SK-N-SH (cell line): ENCODE data around the gene KRTAP5-4. TPM values are rescaled to one million over a fixed set of nuclear protein-coding genes. Genes with fewer than 3 reads are reported as not detected.

Experiments
- CTCF ChIA-PET: fragments of 300-600, 350-600 bp; formaldehyde crosslinking; extraction: SDS; loops from one replicate; lab custom pipeline; 2021; lab: Yijun Ruan, JAX
- POLR2A ChIA-PET: fragments of 350-600 bp; sonication (Branson Sonifier 250); formaldehyde crosslinking; extraction: SDS; loops from one replicate; lab custom pipeline; 2020; ENCODE audit warnings: antibody characterized with exemption, inconsistent platforms; lab: Yijun Ruan, JAX
- DNase-seq: peaks from one replicate; pipeline ENCODE4 v3.0.0; 2012
- H2AFZ ChIP-seq: fragments of 200-600 bp; sonication (generic); 2 replicates; pipeline ENCODE4 v1.8.1; 2016; ENCODE audit warnings: antibody characterized with exemption, mild to moderate bottlenecking, low read depth
- H3F3A ChIP-seq: fragments of 200-600 bp; sonication (generic); replicated peaks from 2 replicates; pipeline ENCODE3; 2016; ENCODE audit warnings: antibody characterized with exemption, mild to moderate bottlenecking; ENCODE audit not compliant: insufficient read depth
- H3K27ac ChIP-seq, 2 experiments: fragments of 200-500 bp in 1 of 2; fragments of 200-600 bp in 1 of 2; sonication (Bioruptor generic) in 1 of 2; sonication (generic), shearing (Covaris generic) in 1 of 2; 2 replicates each; pipeline versions ENCODE4 v1.5.1 to v1.6.1; 2014 to 2016; ENCODE audit warnings: low read depth in 2 of 2, inconsistent platforms in 1 of 2, low read length in 1 of 2, mild to moderate bottlenecking in 1 of 2, mixed read lengths in 1 of 2
- H3K27me3 ChIP-seq: fragments of 200-600 bp; sonication (generic), shearing (Covaris generic); 2 replicates; pipeline ENCODE4 v1.6.1; 2016; ENCODE audit warnings: mixed run types; ENCODE audit not compliant: insufficient read depth
- H3K36me3 ChIP-seq, 2 experiments: fragments of 200-500 bp in 1 of 2; fragments of 200-600 bp in 1 of 2; sonication (Bioruptor generic) in 1 of 2; sonication (generic) in 1 of 2; replicated peaks in 1 of 2; 2 replicates each; pipeline versions ENCODE3 to v1.5.1; 2014 to 2016; ENCODE audit warnings: low read length in 1 of 2, mild to moderate bottlenecking in 1 of 2; ENCODE audit not compliant: insufficient read depth in 2 of 2, control insufficient read depth in 1 of 2
- H3K4me1 ChIP-seq, 2 experiments: fragments of 200-500 bp in 1 of 2; fragments of 200-600 bp in 1 of 2; sonication (Bioruptor generic) in 1 of 2; sonication (generic), shearing (Covaris generic) in 1 of 2; 2 replicates each; pipeline versions ENCODE4 v1.5.1 to v1.6.1; 2014 to 2016; ENCODE audit warnings: low read depth in 1 of 2, low read length in 1 of 2, mixed run types in 1 of 2; ENCODE audit not compliant: insufficient read depth in 2 of 2, control insufficient read depth in 1 of 2
- H3K4me2 ChIP-seq: fragments of 200-600 bp; sonication (generic), shearing (Covaris generic); 2 replicates; pipeline ENCODE4 v1.6.1; 2017; ENCODE audit warnings: mixed run types
- H3K4me3 ChIP-seq, 2 experiments: fragments of 200-500 bp in 1 of 2; fragments of 200-600 bp in 1 of 2; sonication (Bioruptor generic) in 1 of 2; sonication (generic), shearing (Covaris generic) in 1 of 2; 2 replicates each; pipeline versions ENCODE4 v1.5.1 to v1.8.1; 2014 to 2016; ENCODE audit warnings: low read depth in 2 of 2, inconsistent platforms in 1 of 2, low read length in 1 of 2, mild to moderate bottlenecking in 1 of 2, mixed read lengths in 1 of 2, moderate library complexity in 1 of 2
- H3K79me2 ChIP-seq: fragments of 200-600 bp; sonication (generic); 2 replicates; pipeline ENCODE4 v1.8.1; 2017; ENCODE audit warnings: mild to moderate bottlenecking; ENCODE audit not compliant: insufficient read depth
- H3K9ac ChIP-seq: fragments of 200-600 bp; sonication (generic); 2 replicates; pipeline ENCODE4 v1.6.1; 2017; ENCODE audit warnings: mixed run types
- H3K9me2 ChIP-seq: fragments of 200-600 bp; sonication (generic); 2 replicates; pipeline ENCODE4 v1.6.1; 2017; ENCODE audit warnings: mixed run types
- H3K9me3 ChIP-seq: fragments of 200-600 bp; sonication (generic); 2 replicates; pipeline ENCODE4 v1.6.1; 2017; ENCODE audit warnings: mixed run types, mild to moderate bottlenecking, moderate library complexity
- H4K20me1 ChIP-seq: fragments of 200-600 bp; sonication (generic); 2 replicates; pipeline ENCODE4 v1.6.1; 2017; ENCODE audit warnings: mild to moderate bottlenecking, mixed run types; ENCODE audit not compliant: insufficient read depth
- CTCF ChIP-seq: fragments of 200-600 bp; sonication (generic); IDR thresholded peaks from 2 replicates; pipeline ENCODE4 v1.6.1; 2017; ENCODE audit warnings: antibody characterized with exemption, mild to moderate bottlenecking, moderate library complexity
- FOXJ3 ChIP-seq: sonication (generic); formaldehyde crosslinking; IDR thresholded peaks from 2 replicates; pipeline ENCODE4 v1.5.1; 2020; ENCODE audit warnings: mild to moderate bottlenecking, missing genetic modification reagents
- FOXM1 ChIP-seq: IDR thresholded peaks from 2 replicates; pipeline ENCODE4 v1.4.0; 2012; ENCODE audit warnings: low read depth, mild to moderate bottlenecking
- GATA2 ChIP-seq: sonication (generic); formaldehyde crosslinking; IDR thresholded peaks from 2 replicates; pipeline ENCODE4 v1.5.0; 2020; ENCODE audit warnings: mild to moderate bottlenecking, missing genetic modification reagents
- MEF2A ChIP-seq: IDR thresholded peaks from 2 replicates; pipeline ENCODE4 v1.4.0; 2012; ENCODE audit warnings: low read depth, borderline replicate concordance
- NFIC ChIP-seq: IDR thresholded peaks from 2 replicates; pipeline ENCODE4 v1.4.0; 2012; ENCODE audit warnings: borderline replicate concordance
- NRF1 ChIP-seq: IDR thresholded peaks from 2 replicates; pipeline ENCODE4 v1.6.1; 2012; ENCODE audit warnings: low read depth, mild to moderate bottlenecking, low read length
- POLR2AphosphoS5 ChIP-seq: IDR thresholded peaks from 2 replicates; pipeline ENCODE4 v1.6.1; 2012; ENCODE audit warnings: low read depth, low read length
- RCOR1 ChIP-seq: fragments of 150-350 bp; IDR thresholded peaks from 2 replicates; pipeline ENCODE4 v1.6.1; 2017; ENCODE audit warnings: antibody characterized with exemption, low read length
- RXRA ChIP-seq: IDR thresholded peaks from 2 replicates; pipeline ENCODE4 v1.4.0; 2012; ENCODE audit warnings: low read depth, mild to moderate bottlenecking, borderline replicate concordance
- SMC3 ChIP-seq: IDR thresholded peaks from 2 replicates; pipeline ENCODE4 v1.6.1; 2012; ENCODE audit warnings: low read depth, low read length, improper control_type of control experiment
- TEAD4 ChIP-seq: IDR thresholded peaks from 2 replicates; pipeline ENCODE4 v1.4.0; 2012; ENCODE audit warnings: mild to moderate bottlenecking, borderline replicate concordance; ENCODE audit not compliant: insufficient read depth
- USF1 ChIP-seq: IDR thresholded peaks from 2 replicates; pipeline ENCODE4 v1.4.0; 2012; ENCODE audit warnings: low read depth, borderline replicate concordance
- WGBS: methylation state at CpG from one replicate; pipeline ENCODE4 v1.1.6; 2017; ENCODE audit warnings: low lambda C conversion rate; 5-methylcytosine and 5-hydroxymethylcytosine counted together
- polyA plus RNA-seq, 3 experiments: library from polyadenylated mRNA; depleted of rRNA; stranded (reverse); fragments of >200 nt; gene quantifications; 2 replicates each; pipeline ENCODE4 v1.2.3, GENCODE V29; 2012
- TF ChIP-seq, protein P1 (sequence below): fragments of 150-350 bp; IDR thresholded peaks from 2 replicates; pipeline ENCODE4 v1.6.1; 2016; ENCODE audit warnings: mild to moderate bottlenecking, low read depth, low read length
- TF ChIP-seq, protein P2 (sequence below): fragments of 150-350 bp; IDR thresholded peaks from 2 replicates; pipeline ENCODE4 v1.6.1; 2017; ENCODE audit warnings: antibody characterized with exemption, low read length, low read depth, borderline replicate concordance

Gene KRTAP5-4
- polyA plus RNA-seq, 1 of the 3 experiments (the other 2 are of a cell fraction) = not detected

GRCh38 chr11:1650034-1650917 lies 28.3 kb upstream of the KRTAP5-4 start:
- ChIA-PET POLR2A (interaction anchor here (0.8 kb wide), 1 partner anchor 11 kb away, joined by 3 read pairs; no protein-coding TSS in a partner anchor), CTCF (interaction anchor here (0.6 to 9.9 kb wide), 10 partner anchors 10 to 502 kb away, joined by 3 to 277 read pairs (median 7); partner anchors contain the start of gene SYT8)
- no peaks in the 10 kb centered on the region for H4K20me1 ChIP-seq
- no peaks in the 10 kb centered on the region for H3K9me2 ChIP-seq
- no peaks in the 10 kb centered on the region for H3K27me3 ChIP-seq
- no peak overlapping the region for H3K4me2 ChIP-seq
- H3F3A ChIP-seq = no peaks in the 10 kb centered on the region
- H3K9me3 ChIP-seq = no peaks in the 10 kb centered on the region
- no peaks in the 10 kb centered on the region for H3K36me3 ChIP-seq
- H3K9ac ChIP-seq = no peak overlapping the region
- TF ChIP-seq FOXM1 (no peak), SMC3 (no peak), GATA2 (CRISPR knock-in tag) (no peak), RCOR1 (0 out of 2 replicates have a peak, but pooled peaks have one; percentile 20)
- TF ChIP-seq, protein P1, sequence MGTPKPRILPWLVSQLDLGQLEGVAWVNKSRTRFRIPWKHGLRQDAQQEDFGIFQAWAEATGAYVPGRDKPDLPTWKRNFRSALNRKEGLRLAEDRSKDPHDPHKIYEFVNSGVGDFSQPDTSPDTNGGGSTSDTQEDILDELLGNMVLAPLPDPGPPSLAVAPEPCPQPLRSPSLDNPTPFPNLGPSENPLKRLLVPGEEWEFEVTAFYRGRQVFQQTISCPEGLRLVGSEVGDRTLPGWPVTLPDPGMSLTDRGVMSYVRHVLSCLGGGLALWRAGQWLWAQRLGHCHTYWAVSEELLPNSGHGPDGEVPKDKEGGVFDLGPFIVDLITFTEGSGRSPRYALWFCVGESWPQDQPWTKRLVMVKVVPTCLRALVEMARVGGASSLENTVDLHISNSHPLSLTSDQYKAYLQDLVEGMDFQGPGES = no peak
- TF ChIP-seq, protein P2, sequence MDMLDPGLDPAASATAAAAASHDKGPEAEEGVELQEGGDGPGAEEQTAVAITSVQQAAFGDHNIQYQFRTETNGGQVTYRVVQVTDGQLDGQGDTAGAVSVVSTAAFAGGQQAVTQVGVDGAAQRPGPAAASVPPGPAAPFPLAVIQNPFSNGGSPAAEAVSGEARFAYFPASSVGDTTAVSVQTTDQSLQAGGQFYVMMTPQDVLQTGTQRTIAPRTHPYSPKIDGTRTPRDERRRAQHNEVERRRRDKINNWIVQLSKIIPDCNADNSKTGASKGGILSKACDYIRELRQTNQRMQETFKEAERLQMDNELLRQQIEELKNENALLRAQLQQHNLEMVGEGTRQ = no peak
- 45% methylated on average over 15 of the region's 15 CpGs for WGBS
- no peak overlapping the region for H3K4me3 ChIP-seq
- no peak overlapping the region for H3K27ac ChIP-seq
- H3K79me2 ChIP-seq = no peaks in the 10 kb centered on the region
- H3K4me1 ChIP-seq = peaks cover 0 to 16% of the 10 kb centered on the region in 2 experiments; a peak in 1 of 4 replicates
- H2AFZ ChIP-seq = no peak overlapping the region
- peak; percentile 30 for DNase-seq

DNA sequence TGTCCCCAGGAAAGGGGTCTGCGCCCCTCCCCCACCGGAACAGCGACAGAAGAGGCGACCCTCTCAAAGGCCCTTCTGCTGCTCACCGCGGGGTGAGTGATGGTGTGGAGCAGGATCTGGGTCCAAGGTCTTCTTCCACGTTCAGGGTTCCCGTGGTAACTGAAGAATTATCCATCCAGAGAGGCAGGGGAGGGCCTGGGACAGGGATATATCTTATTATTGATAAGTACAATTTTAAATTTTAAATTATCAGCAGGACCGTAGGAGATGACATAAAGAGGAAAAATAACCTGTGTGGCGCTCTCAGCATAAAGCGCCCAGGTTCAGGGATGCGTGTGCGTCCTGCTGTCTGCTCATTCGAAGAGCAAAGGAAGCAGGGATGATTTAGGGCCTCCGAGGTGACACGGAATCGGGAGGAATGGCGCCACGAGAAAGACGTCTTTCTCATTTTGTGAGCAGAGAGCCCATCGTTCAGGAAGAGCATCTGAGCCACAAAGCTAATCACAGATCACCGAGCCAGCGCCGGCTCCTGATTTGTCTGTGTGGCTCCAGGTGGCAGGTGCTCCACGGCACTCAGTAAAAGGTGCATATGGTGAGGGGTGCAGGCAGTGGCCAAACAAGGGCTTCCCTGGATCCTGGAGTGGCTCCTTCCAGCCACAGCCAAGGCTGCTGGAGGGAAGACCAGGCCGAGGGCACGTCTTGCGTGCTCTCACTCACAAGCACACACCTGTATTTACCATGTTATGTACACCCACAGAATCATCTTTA lies 26.9 kb upstream of the KRTAP5-4 start:
- Histone ChIP-seq H3F3A (no peaks in the 10 kb centered on the region), H3K4me3 (no peak overlapping the region), H3K27ac (no peak overlapping the region), H3K9me2 (no peaks in the 10 kb centered on the region), H2AFZ (no peak overlapping the region), H3K4me2 (no peak overlapping the region), H3K36me3 (no peaks in the 10 kb centered on the region), H3K4me1 (peaks cover 0 to 6% of the 10 kb centered on the region in 2 experiments; a peak in 1 of 4 replicates), H3K27me3 (no peaks in the 10 kb centered on the region), H4K20me1 (no peaks in the 10 kb centered on the region), H3K79me2 (no peaks in the 10 kb centered on the region)
- 68% methylated on average over 25 of the region's 28 CpGs for WGBS
- CTCF ChIA-PET = interaction anchor here (0.6 to 9.9 kb wide), 8 partner anchors 9 to 504 kb away, joined by 3 to 277 read pairs (median 4); partner anchors contain the start of gene SYT8
- no peak for DNase-seq
- no peak for TF ChIP-seq CTCF
- no peak for TF ChIP-seq GATA2 (CRISPR knock-in tag)
- no peak for TF ChIP-seq RXRA
- TF ChIP-seq NRF1 = no peak
- TF ChIP-seq FOXJ3 (CRISPR knock-in tag) = no peak
- TF ChIP-seq TEAD4 = no peak
- TF ChIP-seq MEF2A = no peak
- no peak for TF ChIP-seq USF1
- no peak for TF ChIP-seq NFIC
- TF ChIP-seq POLR2AphosphoS5 = no peak
- TF ChIP-seq, all 33 proteins: peak for 0
- Histone ChIP-seq H3K9ac (no peak overlapping the region), H3K9me3 (no peaks in the 10 kb centered on the region)
- POLR2A ChIA-PET = interaction anchor here (0.7 kb wide), 1 partner anchor 18 kb away, joined by 3 read pairs; no protein-coding TSS in a partner anchor
